H1 (cell line): Measurements from ENCODE around the gene PHKA2. TPM values are rescaled to one million over a fixed set of nuclear protein-coding genes. Genes with fewer than 3 reads are reported as not detected.

Source experiments
- CTCF ChIA-PET: fragments of 300-600 bp; sonication (Branson Sonifier 250); formaldehyde crosslinking; loops from one replicate; lab custom pipeline; 2021; ENCODE audit not compliant: partially characterized antibody; lab: Charles Lee
- POLR2A ChIA-PET: fragments of 300-600 bp; sonication (Branson Sonifier 250); formaldehyde crosslinking; loops from one replicate; lab custom pipeline; 2021; ENCODE audit warnings: inconsistent platforms; ENCODE audit not compliant: partially characterized antibody; lab: Charles Lee
- DNase-seq, 2 experiments: peaks; one replicate each; pipeline versions ENCODE4 v3.0.0 to v3.0.0-alpha.2; 2010 to 2022; ENCODE audit warnings: low spot score in 2 of 2, low read depth in 1 of 2, mixed read lengths in 1 of 2
- FAIRE-seq: peaks from 2 replicates; lab custom pipeline; 2011; peaks lifted over from hg19 to GRCh38; lab: Jason Lieb, UNC
- H2AFZ ChIP-seq: 2 replicates; pipeline ENCODE4 v1.8.1; 2012; ENCODE audit warnings: low read length, inconsistent platforms
- H2AK5ac ChIP-seq: 2 replicates; pipeline ENCODE4 v1.6.1; 2013; ENCODE audit warnings: low read depth, low read length
- H2BK120ac ChIP-seq: replicated peaks from 2 replicates; pipeline ENCODE3; 2013; ENCODE audit warnings: low read depth, low read length, inconsistent platforms
- H2BK12ac ChIP-seq: 2 replicates; pipeline ENCODE4 v1.6.1; 2013; ENCODE audit warnings: low read depth, low read length
- H2BK15ac ChIP-seq: 2 replicates; pipeline ENCODE4 v1.6.1; 2013; ENCODE audit warnings: low read length
- H2BK20ac ChIP-seq: 2 replicates; pipeline ENCODE4 v1.6.1; 2013; ENCODE audit warnings: low read length
- H2BK5ac ChIP-seq: 2 replicates; pipeline ENCODE4 v1.6.1; 2013; ENCODE audit warnings: low read depth, low read length
- H3K14ac ChIP-seq: 2 replicates; pipeline ENCODE4 v1.6.1; 2013; ENCODE audit warnings: inconsistent platforms; ENCODE audit not compliant: insufficient read length
- H3K18ac ChIP-seq: 2 replicates; pipeline ENCODE4 v1.6.1; 2013; ENCODE audit warnings: low read length; ENCODE audit errors: extremely low read depth
- H3K23ac ChIP-seq: 2 replicates; pipeline ENCODE4 v1.6.1; 2013; ENCODE audit warnings: inconsistent platforms; ENCODE audit not compliant: insufficient read length
- H3K23me2 ChIP-seq: 2 replicates; pipeline ENCODE4 v1.6.1; 2013; ENCODE audit warnings: low read depth, low read length
- H3K27ac ChIP-seq: 2 replicates; pipeline ENCODE4 v1.6.1; 2011; ENCODE audit warnings: low read depth, low read length, inconsistent platforms
- H3K27me3 ChIP-seq, 4 experiments: replicated peaks in 1 of 4; 1 replicate in 1 of 4; 2 replicates in 3 of 4; pipeline versions ENCODE4 v1.6.1 to v1.8.1; 2011 to 2013; ENCODE audit warnings: low read length in 3 of 4, mild to moderate bottlenecking in 3 of 4, inconsistent platforms in 2 of 4, mixed read lengths in 2 of 4, moderate library complexity in 1 of 4; ENCODE audit not compliant: control insufficient read depth in 3 of 4, insufficient read depth in 3 of 4; ENCODE audit errors: extremely low read depth in 1 of 4
- H3K36me3 ChIP-seq, 4 experiments: 2 replicates each; pipeline versions ENCODE4 v1.6.1 to v1.8.1; 2011 to 2013; ENCODE audit warnings: mild to moderate bottlenecking in 4 of 4, low read length in 3 of 4, moderate library complexity in 2 of 4, control low read depth in 1 of 4, inconsistent platforms in 1 of 4; ENCODE audit not compliant: insufficient read depth in 4 of 4, control insufficient read depth in 2 of 4
- H3K4ac ChIP-seq: replicated peaks from 2 replicates; pipeline ENCODE3; 2013; ENCODE audit warnings: low read length, low read depth, mixed read lengths, inconsistent platforms; ENCODE audit not compliant: insufficient read length
- H3K4me1 ChIP-seq, 4 experiments: replicated peaks in 1 of 4; 1 replicate in 1 of 4; 2 replicates in 3 of 4; pipeline versions ENCODE4 v1.6.1 to v1.8.1; 2011 to 2013; ENCODE audit warnings: low read length in 3 of 4, inconsistent platforms in 2 of 4, mixed read lengths in 1 of 4; ENCODE audit not compliant: insufficient read depth in 4 of 4, control insufficient read depth in 3 of 4
- H3K4me2 ChIP-seq, 2 experiments: 2 replicates each; pipeline versions ENCODE4 v1.6.1 to v1.8.1; 2011 to 2013; ENCODE audit warnings: low read depth in 2 of 2, low read length in 2 of 2, control low read depth in 1 of 2, inconsistent platforms in 1 of 2, mild to moderate bottlenecking in 1 of 2; ENCODE audit not compliant: insufficient read depth in 1 of 2
- H3K4me3 ChIP-seq, 4 experiments: fragments of 200-600, 300-600 bp in 1 of 4; sonication (generic), shearing (Covaris generic), sonication (Bioruptor Twin) in 1 of 4; 2 replicates each; pipeline versions ENCODE4 v1.5.1 to v1.8.1; 2011 to 2016; ENCODE audit warnings: low read length in 4 of 4, low read depth in 3 of 4, control low read depth in 2 of 4, inconsistent platforms in 2 of 4, mild to moderate bottlenecking in 2 of 4, mixed read lengths in 1 of 4, moderate library complexity in 1 of 4; ENCODE audit not compliant: insufficient read depth in 2 of 4; ENCODE audit errors: extremely low read depth in 1 of 4
- H3K56ac ChIP-seq: replicated peaks from 2 replicates; pipeline ENCODE3; 2013; ENCODE audit warnings: low read depth, mild to moderate bottlenecking, mixed read lengths, low read length, inconsistent platforms; ENCODE audit not compliant: insufficient read length
- H3K79me1 ChIP-seq: 2 replicates; pipeline ENCODE4 v1.6.1; 2013; ENCODE audit warnings: low read depth, low read length, control low read depth
- H3K79me2 ChIP-seq, 2 experiments: 2 replicates each; pipeline versions ENCODE4 v1.6.1 to v1.8.1; 2012 to 2013; ENCODE audit warnings: low read length in 2 of 2, mild to moderate bottlenecking in 2 of 2, inconsistent platforms in 1 of 2; ENCODE audit not compliant: insufficient read depth in 2 of 2, control insufficient read depth in 1 of 2
- H3K9ac ChIP-seq, 4 experiments: replicated peaks in 1 of 4; 1 replicate in 1 of 4; 2 replicates in 3 of 4; pipeline versions ENCODE4 v1.6.1 to v1.8.1; 2011 to 2013; ENCODE audit warnings: low read depth in 3 of 4, low read length in 3 of 4, control low read depth in 2 of 4, mild to moderate bottlenecking in 2 of 4, moderate library complexity in 2 of 4, inconsistent platforms in 1 of 4; ENCODE audit errors: extremely low read depth in 1 of 4
- H3K9me3 ChIP-seq, 2 experiments: 2 replicates each; pipeline versions ENCODE4 v1.6.1 to v1.8.1; 2012 to 2013; ENCODE audit warnings: mild to moderate bottlenecking in 2 of 2, moderate library complexity in 2 of 2, control low read depth in 1 of 2, inconsistent platforms in 1 of 2, low read depth in 1 of 2, low read length in 1 of 2, mixed read lengths in 1 of 2; ENCODE audit not compliant: insufficient read depth in 2 of 2
- H4K20me1 ChIP-seq, 2 experiments: replicated peaks in 1 of 2; 2 replicates each; pipeline versions ENCODE3 to v1.8.1; 2011 to 2013; ENCODE audit warnings: inconsistent platforms in 2 of 2, low read length in 2 of 2, mild to moderate bottlenecking in 1 of 2; ENCODE audit not compliant: insufficient read depth in 2 of 2, control insufficient read depth in 1 of 2
- H4K5ac ChIP-seq: 2 replicates; pipeline ENCODE4 v1.6.1; 2013; ENCODE audit warnings: low read length, low read depth, mixed read lengths, inconsistent platforms; ENCODE audit not compliant: insufficient read length
- H4K8ac ChIP-seq: 2 replicates; pipeline ENCODE4 v1.8.0; 2013; ENCODE audit warnings: mild to moderate bottlenecking, moderate library complexity, low read length, inconsistent platforms; ENCODE audit not compliant: insufficient read depth; ENCODE audit errors: extremely low read depth
- H4K91ac ChIP-seq: replicated peaks from 2 replicates; pipeline ENCODE3; 2013; ENCODE audit warnings: low read length, mixed read lengths, inconsistent platforms; ENCODE audit not compliant: insufficient read length
- PHF8 ChIP-seq: fragments of 200-600 bp; sonication (generic); conservative IDR thresholded peaks from 2 replicates; pipeline ENCODE4 v1.7.1; 2012; ENCODE audit warnings: low read depth, mild to moderate bottlenecking, inconsistent platforms, low read length, moderate library complexity
- SP4 ChIP-seq: IDR thresholded peaks from 2 replicates; pipeline ENCODE4 v1.6.1; 2012; ENCODE audit warnings: low read length, inconsistent platforms
- WGBS, 2 experiments: shearing (Covaris generic) in 1 of 2; methylation state at CpG; one replicate each; pipeline versions ENCODE4 v1.1.6 to v1.1.7; 2013 to 2015; ENCODE audit warnings: low lambda C conversion rate in 2 of 2, mixed read lengths in 2 of 2, inconsistent platforms in 1 of 2, low coverage in 1 of 2, missing lambda C conversion rate in 1 of 2; ENCODE audit not compliant: insufficient replicate concordance in 2 of 2, insufficient coverage in 1 of 2, insufficient read length in 1 of 2; ENCODE audit errors: extremely low coverage in 1 of 2, missing lambda C conversion rate in 1 of 2; 5-methylcytosine and 5-hydroxymethylcytosine counted together
- polyA plus RNA-seq, 7 experiments: library from polyadenylated mRNA; depleted of rRNA in 3 of 7; stranded (reverse) in 5 of 7; unstranded in 2 of 7; fragments of >200 nt in 5 of 7; fragments of 200-250 nt in 2 of 7; gene quantifications; 1 replicate in 5 of 7; 2 replicates in 1 of 7; 4 replicates in 1 of 7; pipeline versions ENCODE4 v1.2.1 to v1.2.3, GENCODE V29; 2011 to 2013; ENCODE audit warnings: missing spikeins in 2 of 7, mixed read lengths in 2 of 7
- total RNA-seq: library from RNA; stranded (reverse); fragmentation: NEBNext Ultra II Directional; extraction: Animal tissue kit (Norgen Biotek cat#: 25700); gene quantifications from 2 replicates; pipeline ENCODE4 v1.2.1, GENCODE V29; 2021

Gene PHKA2
- total and polyA plus RNA-seq, 2 of the 8 experiments (the other 6 are each of a cell fraction or from before 2014, with no cell fraction given), result 28.1 to 35.8 TPM

DNA sequence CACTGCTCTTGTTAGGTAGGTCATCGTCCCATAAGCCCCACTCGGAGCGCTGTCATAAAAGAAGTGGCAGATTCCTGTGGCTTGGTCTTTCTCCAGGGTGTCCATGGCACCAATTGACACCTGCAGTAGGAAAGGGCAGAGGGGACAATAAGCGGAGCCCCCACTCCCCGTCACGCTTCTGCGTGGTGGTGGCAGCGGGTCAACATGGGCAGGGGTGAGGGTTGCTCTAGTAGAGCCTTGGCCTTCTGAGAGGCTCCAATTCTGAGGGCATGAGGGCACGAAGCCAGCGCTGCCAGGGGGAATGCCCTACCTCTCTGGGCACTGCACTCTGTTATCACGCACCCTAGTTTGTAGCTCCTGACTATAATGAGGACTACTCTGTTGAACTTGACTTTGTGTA lies 90.4 kb downstream of the PHKA2 start:
- Histone ChIP-seq H3K4me2 (no peak overlapping the region), H2BK5ac (no peak overlapping the region), H4K8ac (no peak overlapping the region), H4K20me1 (no peaks in the 10 kb centered on the region), H2AK5ac (no peak overlapping the region), H3K79me1 (no peaks in the 10 kb centered on the region), H4K91ac (no peak overlapping the region), H2AFZ (no peak overlapping the region), H3K79me2 (no peaks in the 10 kb centered on the region), H3K36me3 (peaks cover 0 to 3% (median 0%) of the 10 kb centered on the region in 4 experiments; a peak in 4 of 8 replicates), H3K9ac (no peak overlapping the region), H3K14ac (no peak overlapping the region), H2BK120ac (no peak overlapping the region), H3K27ac (no peak overlapping the region)
- CTCF ChIA-PET, result no interaction called here
- POLR2A ChIA-PET, result no interaction called here
- TF ChIP-seq SP4 (no peak), PHF8 (no peak)
- TF ChIP-seq, all 59 proteins: peak for 0
- Histone ChIP-seq H2BK20ac (no peak overlapping the region), H3K56ac (no peak overlapping the region), H3K27me3 (no peaks in the 10 kb centered on the region), H3K4me3 (no peak overlapping the region), H3K23me2 (no peaks in the 10 kb centered on the region), H4K5ac (no peak overlapping the region), H3K9me3 (no peaks in the 10 kb centered on the region), H2BK15ac (no peak overlapping the region), H3K23ac (no peak overlapping the region), H2BK12ac (no peak overlapping the region), H3K18ac (no peak overlapping the region), H3K4ac (no peak overlapping the region), H3K4me1 (no peaks in the 10 kb centered on the region)
- FAIRE-seq (no peak), DNase-seq (no peak)
- 100% methylated on average over 1 of the region's 11 CpGs; no CpG with 5 or more reads in 1 of the 2 experiments for WGBS, 2 experiments
